ENCODE results near the gene WDR27. TPM values are rescaled to one million over a fixed set of nuclear protein-coding genes. Genes with fewer than 3 reads are reported as not detected.

WDR27 gene
- total RNA-seq, 1 experiment from 2014 or later = 77.9 TPM

- Mint-ChIP-seq H3K27me3 (ENCODE audit: unreplicated experiment) (no peaks in the 10 kb centered on the region), H3K4me3 (ENCODE audit: low read depth, unreplicated experiment) (no peak overlapping the region), H3K36me3 (ENCODE audit: insufficient read depth, unreplicated experiment) (peaks cover 8% of the 10 kb centered on the region), H3K9me3 (ENCODE audit: low read depth, unreplicated experiment) (peaks cover 17% of the 10 kb centered on the region), H3K4me1 (ENCODE audit: low read depth, unreplicated experiment) (no peaks in the 10 kb centered on the region), H3K27ac (ENCODE audit: unreplicated experiment) (no peak overlapping the region)
- no peak for DNase-seq
- CTCF ChIA-PET = no interaction called here
- BruUV-seq (replicated peaks) = no TSS peak
- intact Hi-C loops (cut with micrococcal nuclease; ENCODE audit: unreplicated experiment) = no loop called here
- no peak for TF ChIP-seq CTCF (IDR thresholded peaks at IDR 0.05; ENCODE audit: unreplicated experiment)
Observed at GRCh38 chr6:169424821-169425240, 277.0 kb downstream of the WDR27 start.

GRCh38 chr6:169424149-169424804 lies 277.6 kb downstream of the WDR27 start:
- H3K9me3 Mint-ChIP-seq (ENCODE audit: low read depth, unreplicated experiment) = peaks cover 17% of the 10 kb centered on the region
- H3K27ac Mint-ChIP-seq (ENCODE audit: unreplicated experiment) = no peak overlapping the region
- intact Hi-C loops (cut with micrococcal nuclease; ENCODE audit: unreplicated experiment) = no loop called here
- no peaks in the 10 kb centered on the region for H3K4me1 Mint-ChIP-seq (ENCODE audit: low read depth, unreplicated experiment)
- H3K4me3 Mint-ChIP-seq (ENCODE audit: low read depth, unreplicated experiment) = no peak overlapping the region
- no TSS peak for BruUV-seq (replicated peaks)
- TF ChIP-seq CTCF (IDR thresholded peaks at IDR 0.05; ENCODE audit: unreplicated experiment) = no peak
- CTCF ChIA-PET = no interaction called here
- DNase-seq = no peak
- peaks cover 8% of the 10 kb centered on the region for H3K36me3 Mint-ChIP-seq (ENCODE audit: insufficient read depth, unreplicated experiment)
- H3K27me3 Mint-ChIP-seq (ENCODE audit: unreplicated experiment) = no peaks in the 10 kb centered on the region

- Mint-ChIP-seq H3K9me3 (ENCODE audit: low read depth, unreplicated experiment) (peaks cover 22% of the 10 kb centered on the region), H3K27me3 (ENCODE audit: unreplicated experiment) (no peaks in the 10 kb centered on the region), H3K27ac (ENCODE audit: unreplicated experiment) (no peak overlapping the region), H3K36me3 (ENCODE audit: insufficient read depth, unreplicated experiment) (peaks cover 8% of the 10 kb centered on the region), H3K4me1 (ENCODE audit: low read depth, unreplicated experiment) (no peaks in the 10 kb centered on the region), H3K4me3 (ENCODE audit: low read depth, unreplicated experiment) (no peak overlapping the region)
- BruUV-seq (replicated peaks) = no TSS peak
- CTCF ChIA-PET = interaction anchor here (0.6 to 1.5 kb wide), 2 partner anchors 15 to 37 kb away, joined by 3 read pairs; no protein-coding TSS in a partner anchor
- no peak for DNase-seq
- intact Hi-C loops (cut with micrococcal nuclease; ENCODE audit: unreplicated experiment) = no loop called here
- TF ChIP-seq CTCF (IDR thresholded peaks at IDR 0.05; ENCODE audit: unreplicated experiment) = no peak
Observed at GRCh38 chr6:169421586-169422264, 280.1 kb downstream of the WDR27 start.

- BruUV-seq (replicated peaks) = no TSS peak
- no peak overlapping the region for H3K27ac Mint-ChIP-seq (ENCODE audit: unreplicated experiment)
- DNase-seq = no peak
- CTCF ChIA-PET = interaction anchor here (1.5 kb wide), 1 partner anchor 15 kb away, joined by 3 read pairs; no protein-coding TSS in a partner anchor
- H3K9me3 Mint-ChIP-seq (ENCODE audit: low read depth, unreplicated experiment) = peaks cover 22% of the 10 kb centered on the region
- H3K4me3 Mint-ChIP-seq (ENCODE audit: low read depth, unreplicated experiment) = no peak overlapping the region
- no peak for TF ChIP-seq CTCF (IDR thresholded peaks at IDR 0.05; ENCODE audit: unreplicated experiment)
- intact Hi-C loops (cut with micrococcal nuclease; ENCODE audit: unreplicated experiment) = no loop called here
- peaks cover 8% of the 10 kb centered on the region for H3K36me3 Mint-ChIP-seq (ENCODE audit: insufficient read depth, unreplicated experiment)
- H3K4me1 Mint-ChIP-seq (ENCODE audit: low read depth, unreplicated experiment) = no peaks in the 10 kb centered on the region
- H3K27me3 Mint-ChIP-seq (ENCODE audit: unreplicated experiment) = no peaks in the 10 kb centered on the region
Observed at GRCh38 chr6:169420912-169421543, 280.8 kb downstream of the WDR27 start.

All from Calu3 (cell line).